K562 (cell line): ENCODE measurements around the gene BCCIP. TPM values are rescaled to one million over a fixed set of nuclear protein-coding genes. Genes with fewer than 3 reads are reported as not detected.

Experiments
- ATAC-seq: fragments of 200-7000 bp; cut with Tn5 transposase; 3 replicates; pipeline ENCODE4 v1.9.1; 2020; ENCODE audit warnings: moderate library complexity
- BruUV-seq: library from RNA; stranded (reverse); fragments of 400-500 nt; replicated peaks from 2 replicates; lab custom pipeline; 2021; lab: Mats Ljungman, UMichigan
- CTCF ChIA-PET: fragments of 300-600 bp; formaldehyde crosslinking; extraction: SDS; loops from one replicate; lab custom pipeline; 2021; ENCODE audit warnings: low intra/inter-chr PET ratio; lab: Yijun Ruan, JAX
- POLR2A ChIA-PET: fragments of 300-600, 350-650 bp; sonication (Branson Sonifier 250); formaldehyde crosslinking; extraction: SDS; loops from one replicate; lab custom pipeline; 2021; ENCODE audit warnings: antibody characterized with exemption, inconsistent platforms; lab: Yijun Ruan, JAX
- DNase-seq, 4 experiments: peaks; one replicate each; pipeline versions ENCODE4 v3.0.0 to v3.0.0-alpha.2; 2011 to 2018; ENCODE audit warnings: low spot score in 3 of 4, mixed read lengths in 3 of 4; ENCODE audit errors: extremely low read depth in 1 of 4
- FAIRE-seq: peaks from 2 replicates; lab custom pipeline; 2011; peaks lifted over from hg19 to GRCh38; lab: Jason Lieb, UNC
- H2AFZ ChIP-seq: 2 replicates; pipeline ENCODE4 v1.6.0; 2011; ENCODE audit warnings: low read depth, low read length, control low read depth, inconsistent platforms
- H3K27ac ChIP-seq: fragments of 200-600 bp; 3 replicates; pipeline ENCODE4 v1.8.0; 2011; ENCODE audit warnings: low read depth, mild to moderate bottlenecking, control low read depth, inconsistent platforms, low read length, moderate library complexity, mixed read lengths; ENCODE audit errors: extremely low read depth
- H3K27me3 ChIP-seq, 2 experiments: fragments of 300-600 bp in 1 of 2; 2 replicates in 1 of 2; 3 replicates in 1 of 2; pipeline versions ENCODE4 v1.6.0 to v1.8.0; 2011; ENCODE audit warnings: inconsistent platforms in 2 of 2, low read length in 2 of 2, mild to moderate bottlenecking in 1 of 2, mixed read lengths in 1 of 2, moderate library complexity in 1 of 2; ENCODE audit not compliant: control insufficient read depth in 2 of 2, insufficient read depth in 2 of 2
- H3K36me3 ChIP-seq: fragments of 300-600 bp; 3 replicates; pipeline ENCODE4 v1.8.0; 2011; ENCODE audit warnings: mild to moderate bottlenecking, low read length, inconsistent platforms; ENCODE audit not compliant: control insufficient read depth, insufficient read depth
- H3K4me1 ChIP-seq, 2 experiments: fragments of 200-600 bp in 1 of 2; replicated peaks in 1 of 2; 2 replicates in 1 of 2; 3 replicates in 1 of 2; pipeline versions ENCODE4 v1.5.1 to v1.8.0; 2011; ENCODE audit warnings: inconsistent platforms in 2 of 2, low read length in 2 of 2, mild to moderate bottlenecking in 1 of 2, mixed read lengths in 1 of 2, moderate library complexity in 1 of 2; ENCODE audit not compliant: control insufficient read depth in 2 of 2, insufficient read depth in 2 of 2
- H3K4me2 ChIP-seq: 2 replicates; pipeline ENCODE4 v1.6.1; 2011; ENCODE audit warnings: low read length, control low read depth, inconsistent platforms, mixed read lengths; ENCODE audit not compliant: insufficient read depth
- H3K4me3 ChIP-seq: fragments of 200-600 bp; sonication (generic), shearing (Covaris generic); 2 replicates; pipeline ENCODE4 v1.5.1; 2016; ENCODE audit warnings: control low read depth, inconsistent platforms
- H3K79me2 ChIP-seq: fragments of 200-600 bp; 3 replicates; pipeline ENCODE4 v1.8.0; 2011; ENCODE audit warnings: low read length, inconsistent platforms; ENCODE audit not compliant: control insufficient read depth, insufficient read depth
- H3K9ac ChIP-seq, 2 experiments: 2 replicates each; pipeline versions ENCODE4 v1.6.0 to v1.6.1; 2011; ENCODE audit warnings: low read depth in 2 of 2, low read length in 2 of 2, control low read depth in 1 of 2, inconsistent platforms in 1 of 2, mild to moderate bottlenecking in 1 of 2, mixed read lengths in 1 of 2; ENCODE audit not compliant: insufficient read depth in 1 of 2
- H3K9me1 ChIP-seq: one replicate; pipeline ENCODE4 v1.6.0; 2011; ENCODE audit warnings: inconsistent platforms, mild to moderate bottlenecking, low read length, moderate library complexity; ENCODE audit not compliant: control insufficient read depth, insufficient read depth
- H3K9me3 ChIP-seq: replicated peaks from 2 replicates; pipeline ENCODE4 v1.5.1; 2011; ENCODE audit warnings: low read depth, low read length, inconsistent platforms; ENCODE audit not compliant: control insufficient read depth, insufficient read depth
- H4K20me1 ChIP-seq: replicated peaks from 2 replicates; pipeline ENCODE4 v1.6.1; 2011; ENCODE audit warnings: low read length, inconsistent platforms, mixed read lengths; ENCODE audit not compliant: control insufficient read depth, insufficient read depth
- ARHGAP35 ChIP-seq: fragments of 450-650 bp; IDR thresholded peaks from 2 replicates; pipeline ENCODE4 v1.6.1; 2018; ENCODE audit not compliant: partially characterized antibody
- ARID1B ChIP-seq: fragments of 450-650 bp; IDR thresholded peaks from 2 replicates; pipeline ENCODE4 v1.6.1; 2016; ENCODE audit warnings: antibody characterized with exemption, mild to moderate bottlenecking, inconsistent platforms
- FIP1L1 ChIP-seq: fragments of 200-400 bp; formaldehyde crosslinking; IDR thresholded peaks from 2 replicates; pipeline ENCODE4 v1.6.1; 2018; ENCODE audit warnings: mild to moderate bottlenecking, low read depth, low read length; ENCODE audit not compliant: poor library complexity, severe bottlenecking
- HDAC6 ChIP-seq: IDR thresholded peaks from 2 replicates; pipeline ENCODE4 v1.6.1; 2012; ENCODE audit warnings: low read depth, mild to moderate bottlenecking, control low read depth, inconsistent platforms, low read length, moderate library complexity
- MED1 ChIP-seq: sonication (generic); formaldehyde crosslinking; IDR thresholded peaks from 2 replicates; pipeline ENCODE4 v1.8.1; 2023; ENCODE audit warnings: missing genetic modification reagents, borderline replicate concordance
- OTX1 ChIP-seq: fragments of 450-650 bp; formaldehyde crosslinking; IDR thresholded peaks from 2 replicates; pipeline ENCODE4 v1.4.0; 2022; ENCODE audit warnings: mild to moderate bottlenecking
- PYGO2 ChIP-seq: fragments of 450-650 bp; IDR thresholded peaks from 2 replicates; pipeline ENCODE4 v1.6.1; 2016; ENCODE audit warnings: mild to moderate bottlenecking, missing genetic modification characterization, moderate library complexity, missing compliant biosample characterization
- SMAD2 ChIP-seq: fragments of 150-350 bp; IDR thresholded peaks from 2 replicates; pipeline ENCODE4 v1.6.1; 2014; ENCODE audit warnings: low read depth, mild to moderate bottlenecking, low read length
- TCF15 ChIP-seq: fragments of 250-450 bp; sonication (Bioruptor Pico); IDR thresholded peaks from 2 replicates; pipeline ENCODE4 v1.8.0; 2022; ENCODE audit warnings: moderate library complexity, mild to moderate bottlenecking, inconsistent platforms
- TCF3 ChIP-seq: sonication (generic); formaldehyde crosslinking; IDR thresholded peaks from 2 replicates; pipeline ENCODE4 v1.4.0; 2020; ENCODE audit warnings: mild to moderate bottlenecking, missing genetic modification reagents
- ZNF354B ChIP-seq: fragments of 250-450 bp; sonication (Bioruptor Pico); IDR thresholded peaks from 2 replicates; pipeline ENCODE4 v1.4.0; 2020
- ZNF785 ChIP-seq: fragments of 250-450 bp; sonication (Bioruptor Pico); IDR thresholded peaks from 2 replicates; pipeline ENCODE4 v1.4.0; 2020; ENCODE audit warnings: mild to moderate bottlenecking
- WGBS: fragments of 100-300 bp; shearing (Covaris generic); methylation state at CpG from one replicate; pipeline ENCODE4 v1.1.6; 2016; ENCODE audit warnings: low coverage, mixed read lengths; ENCODE audit not compliant: insufficient coverage; ENCODE audit errors: missing lambda C conversion rate; 5-methylcytosine and 5-hydroxymethylcytosine counted together
- in situ Hi-C: fragments of 300-500 bp; cut with MboI; formaldehyde crosslinking; loops from 4 replicates; pipeline ENCODE4 v1.15.0; 2018; ENCODE audit warnings: inconsistent platforms, mixed read lengths
- intact Hi-C: fragments of 100-400 bp; cut with micrococcal nuclease; formaldehyde crosslinking; loops from 2 replicates; pipeline ENCODE4 v1.14.2; 2022
- polyA plus RNA-seq, 8 experiments: library from polyadenylated mRNA; depleted of rRNA in 4 of 8; stranded (reverse) in 5 of 8; unstranded in 3 of 8; fragments of >200 nt; fragmentation: Nextera tagmentation in 2 of 8; fragmentation: Illumina TruSeq in 1 of 8; extraction: Ambion mirVana in 2 of 8; extraction: Trizol in 1 of 8; gene quantifications; 2 replicates each; pipeline versions ENCODE4 v1.2.1 to v1.2.3, GENCODE V29; 2011 to 2014; ENCODE audit warnings: inconsistent platforms in 1 of 8, missing spikeins in 1 of 8
- total RNA-seq, 7 experiments: library from RNA; depleted of rRNA in 6 of 7; stranded (reverse); fragments of >200 nt in 6 of 7; fragmentation: Illumina TruSeq in 2 of 7; extraction: Trizol in 2 of 7; gene quantifications; 2 replicates each; pipeline versions ENCODE4 v1.2.1 to v1.2.3, GENCODE V29; 2011 to 2021; ENCODE audit warnings: low replicate concordance in 1 of 7

BCCIP gene
- total and polyA plus RNA-seq, 9 of the 15 experiments (the other 6 are each of a cell fraction or from before 2014, with no cell fraction given), result 95.1 to 204 (median 163) TPM

GRCh38 chr10:125840406-125840805 lies 17.1 kb downstream of the BCCIP start:
- Histone ChIP-seq H3K27me3 (no peaks in the 10 kb centered on the region), H2AFZ (no peak overlapping the region), H3K9me1 (no peaks in the 10 kb centered on the region), H3K9ac (no peak overlapping the region), H3K79me2 (no peaks in the 10 kb centered on the region), H3K36me3 (peaks cover 82% of the 10 kb centered on the region), H3K4me3 (no peak overlapping the region), H4K20me1 (0 out of 2 replicates have a peak, but pooled peaks cover 4% of the 10 kb centered on the region), H3K4me1 (no peaks in the 10 kb centered on the region; a peak in 1 of 5 replicates), H3K9me3 (no peaks in the 10 kb centered on the region), H3K27ac (no peak overlapping the region), H3K4me2 (no peak overlapping the region)
- no peak for FAIRE-seq
- ATAC-seq, result no peak
- TF ChIP-seq HDAC6, result no peak
- TF ChIP-seq FIP1L1, result no peak
- no peak for TF ChIP-seq TCF3 (CRISPR knock-in tag)
- TF ChIP-seq ARID1B, result no peak
- TF ChIP-seq SMAD2, result no peak
- no peak for TF ChIP-seq OTX1 (CRISPR knock-in tag)
- ChIA-PET POLR2A (no interaction called here), CTCF (no interaction called here)
- 87% methylated on average over 9 of the region's 9 CpGs for WGBS
- BruUV-seq, result no TSS peak
- intact Hi-C loops, result no loop called here
- DNase-seq, result no peak
- in situ Hi-C loops, result no loop called here

- no peak for DNase-seq
- 0 out of 2 replicates have a peak, but pooled peaks cover 4% of the 10 kb centered on the region for H4K20me1 ChIP-seq
- no peaks in the 10 kb centered on the region for H3K79me2 ChIP-seq
- no TSS peak for BruUV-seq
- in situ Hi-C loops, result no loop called here
- TF ChIP-seq ZNF354B (no peak), TCF15 (no peak), ZNF785 (CRISPR knock-in tag) (no peak), PYGO2 (no peak), MED1 (no peak), ARHGAP35 (no peak)
- intact Hi-C loops, result no loop called here
- no peak for ATAC-seq
- no peak overlapping the region for H2AFZ ChIP-seq
- no peak for FAIRE-seq
- ChIA-PET CTCF (no interaction called here), POLR2A (no interaction called here)
- H3K27me3 ChIP-seq, result no peaks in the 10 kb centered on the region
- no peak overlapping the region for H3K4me3 ChIP-seq
- no peaks in the 10 kb centered on the region for H3K9me1 ChIP-seq
- H3K4me1 ChIP-seq, result no peaks in the 10 kb centered on the region; a peak in 1 of 5 replicates
- WGBS, result 64% methylated on average over 2 of the region's 3 CpGs
- peaks cover 81% of the 10 kb centered on the region for H3K36me3 ChIP-seq
- no peak overlapping the region for H3K9ac ChIP-seq
- no peaks in the 10 kb centered on the region for H3K9me3 ChIP-seq
- H3K27ac ChIP-seq, result no peak overlapping the region
- no peak overlapping the region for H3K4me2 ChIP-seq
Observed at GRCh38 chr10:125840955-125841354, 17.6 kb downstream of the BCCIP start.
